Motor neuron (in vitro differentiated cells): Measurements from ENCODE around the gene AMACR. TPM values are rescaled to one million over a fixed set of nuclear protein-coding genes. Genes with fewer than 3 reads are reported as not detected.
"Not testable (repeated sequence)": the region's sequence is repeated elsewhere in the genome, so short reads cannot be mapped to it uniquely, and the experiment has no call there.

ENCODE experiments used
- ATAC-seq, 8 experiments: fragments of 200-7000 bp; cut with Tn5 transposase; replicated peaks in 6 of 8; 2 replicates each; pipeline ENCODE4 v1.8.0; 2021; ENCODE audit warnings: mild to moderate bottlenecking in 8 of 8, moderate library complexity in 8 of 8
- H3K27ac ChIP-seq, 2 donors: fragments of 250-450 bp; sonication (Bioruptor Pico); 2 replicates each; pipeline ENCODE4 v1.9.0; 2021; ENCODE audit warnings: antibody characterized with exemption in 2 of 2, mild to moderate bottlenecking in 2 of 2, moderate library complexity in 1 of 2
- H3K4me1 ChIP-seq, 2 donors: fragments of 250-450 bp; sonication (Bioruptor Pico); replicated peaks in 1 of 2; 2 replicates each; pipeline ENCODE4 v1.6.1; 2021; ENCODE audit warnings: antibody characterized with exemption in 2 of 2, mild to moderate bottlenecking in 2 of 2, moderate library complexity in 1 of 2
- H3K4me3 ChIP-seq, 5 donors: fragments of 250-450 bp; sonication (Bioruptor Pico); 2 replicates each; pipeline ENCODE4 v1.9.0; 2021; ENCODE audit warnings: antibody characterized with exemption in 5 of 5, mild to moderate bottlenecking in 5 of 5, moderate library complexity in 4 of 5
- WGBS, 10 experiments: fragments of 450-650 bp; shearing (Covaris generic); methylation state at CpG; one replicate each; pipeline ENCODE4 v1.0.0; 2022; 5-methylcytosine and 5-hydroxymethylcytosine counted together
- in situ Hi-C, 9 experiments: fragments of 400-800 bp; cut with MboI; loops; one replicate each; pipeline ENCODE4 v1.15.0; 2021; ENCODE audit warnings: low sequenced_read_pairs in 9 of 9, low pct_unique_long_range_greater_than_20kb in 2 of 9; ENCODE audit not compliant: unreplicated experiment in 9 of 9
- total RNA-seq, 8 experiments: library from RNA; unstranded; fragments of 300-600 nt; gene quantifications; 2 replicates each; pipeline versions ENCODE4 v1.2.3 to v1.2.4, GENCODE V29; 2022

AMACR gene
- total RNA-seq, 8 experiments from 2014 or later: 4.2 to 17.7 (median 8.7) TPM

GRCh38 chr5:33973271-33973670 lies 34.6 kb downstream of the AMACR start:
- no peak for ATAC-seq
- Histone ChIP-seq H3K4me1 (peaks cover 3 to 4% of the 10 kb centered on the region in 2 donors), H3K27ac (no peak overlapping the region), H3K4me3 (no peak overlapping the region)
- WGBS, 10 experiments: 42 to 100% (median 59%) methylated on average over 1 to 2 of the region's 2 CpGs; no CpG with 5 or more reads in 2 of the 10 experiments
- in situ Hi-C loops: loop anchor here in 1 of 9 experiments (25.0 kb wide), 1 partner anchor 536 kb away; the partner anchor contains the start of gene TARS1

DNA sequence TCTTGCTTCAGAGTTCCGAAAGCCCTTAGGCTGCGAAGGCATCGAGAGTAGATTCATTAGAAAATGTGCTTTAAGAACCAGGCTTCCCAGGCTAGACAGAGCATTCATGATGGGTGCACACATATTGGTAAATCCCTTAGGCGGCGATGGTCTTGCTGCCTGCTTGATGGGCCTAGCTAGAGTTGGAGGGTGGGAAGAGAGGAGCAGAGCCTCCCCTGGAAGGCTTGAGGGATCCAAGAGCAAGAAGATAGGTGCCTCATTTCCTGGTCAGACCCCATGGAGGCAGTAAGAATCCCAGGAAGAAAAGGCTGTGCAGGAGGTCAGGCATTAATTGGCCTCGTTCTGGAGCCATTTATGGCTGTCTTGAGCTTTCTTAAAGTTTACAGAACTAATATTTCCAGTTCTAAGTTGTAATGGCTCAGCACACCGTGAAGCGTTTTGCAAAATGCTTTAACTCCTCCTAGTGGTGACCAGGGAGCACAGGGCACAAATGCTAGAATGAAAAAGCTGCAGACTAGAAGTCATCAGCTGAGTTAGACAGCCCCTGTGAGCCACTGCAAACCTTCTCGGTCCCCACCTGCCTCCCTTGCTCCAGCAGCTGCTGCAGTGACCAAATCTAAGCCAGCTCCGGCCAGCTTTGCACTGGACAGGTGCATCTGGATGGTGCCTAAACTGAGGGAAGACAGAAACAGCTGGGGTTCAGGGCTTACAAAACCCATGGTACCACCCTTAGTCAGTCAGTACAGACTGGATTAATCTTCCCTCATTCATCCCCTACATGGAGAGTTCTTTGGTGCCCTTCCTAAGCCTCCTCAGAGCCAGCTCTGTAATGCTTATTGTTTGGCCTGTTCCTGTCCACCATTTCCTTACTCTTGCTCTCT lies 38.0 kb downstream of the AMACR start:
- WGBS, 10 experiments: 35 to 89% (median 65%) methylated on average over 2 to 8 of the region's 10 CpGs; no CpG with 5 or more reads in 1 of the 10 experiments
- ATAC-seq: peak in 5 of 8 experiments; percentile 43 to 94 (median 93)
- Histone ChIP-seq H3K4me1 (peaks cover 0 to 4% of the 10 kb centered on the region in 2 donors), H3K4me3 (no peak overlapping the region), H3K27ac (no peak overlapping the region)
- in situ Hi-C loops: loop anchor here in 1 of 9 experiments (25.0 kb wide), 1 partner anchor 533 kb away; the partner anchor contains the start of gene TARS1

DNA sequence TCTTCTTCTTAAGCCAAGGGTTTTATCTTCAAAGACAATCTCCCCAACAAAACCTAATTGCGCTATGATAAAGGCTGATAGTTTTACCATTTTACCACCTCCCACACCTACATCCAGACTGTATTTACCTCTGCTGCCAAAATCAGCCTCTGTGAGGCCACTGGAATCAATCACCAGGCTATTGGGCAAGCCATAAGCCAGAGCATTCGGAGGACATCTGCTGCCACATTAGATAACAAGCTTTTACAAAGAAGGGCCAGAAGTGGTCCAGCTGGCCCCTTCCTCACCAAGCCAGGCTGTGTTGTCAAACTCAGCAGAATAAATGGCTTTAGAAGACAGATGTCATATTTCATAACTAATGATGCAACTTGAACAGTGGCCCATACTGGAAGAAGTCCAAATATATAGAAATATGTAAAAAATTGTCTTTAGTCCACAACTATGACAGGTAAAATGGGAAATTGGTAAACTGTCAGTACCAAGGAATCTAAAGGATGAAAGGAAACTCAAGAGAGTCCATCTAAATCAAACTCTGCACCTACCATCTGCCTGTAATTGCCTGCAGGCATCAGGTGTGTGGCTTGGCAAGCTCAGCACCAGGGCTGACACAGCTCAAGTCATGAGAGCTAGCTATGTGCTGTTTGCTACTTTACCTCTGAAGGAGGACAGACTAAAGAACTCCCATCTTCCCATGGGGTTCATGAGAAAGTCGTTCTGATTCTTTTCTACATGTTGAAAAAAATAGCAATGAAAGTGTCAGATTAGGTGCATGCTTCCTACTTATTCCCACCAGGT lies 39.4 kb downstream of the AMACR start:
- Histone ChIP-seq H3K27ac (no peak overlapping the region), H3K4me3 (no peak overlapping the region), H3K4me1 (peaks cover 0 to 4% of the 10 kb centered on the region in 2 donors)
- 0 to 100% (median 81%) methylated on average over 1 to 3 of the region's 3 CpGs; no CpG with 5 or more reads in 2 of the 10 experiments for WGBS, 10 experiments
- in situ Hi-C loops: loop anchor here in 1 of 9 experiments (25.0 kb wide), 1 partner anchor 531 kb away; the partner anchor contains the start of gene TARS1
- no peak for ATAC-seq

DNA sequence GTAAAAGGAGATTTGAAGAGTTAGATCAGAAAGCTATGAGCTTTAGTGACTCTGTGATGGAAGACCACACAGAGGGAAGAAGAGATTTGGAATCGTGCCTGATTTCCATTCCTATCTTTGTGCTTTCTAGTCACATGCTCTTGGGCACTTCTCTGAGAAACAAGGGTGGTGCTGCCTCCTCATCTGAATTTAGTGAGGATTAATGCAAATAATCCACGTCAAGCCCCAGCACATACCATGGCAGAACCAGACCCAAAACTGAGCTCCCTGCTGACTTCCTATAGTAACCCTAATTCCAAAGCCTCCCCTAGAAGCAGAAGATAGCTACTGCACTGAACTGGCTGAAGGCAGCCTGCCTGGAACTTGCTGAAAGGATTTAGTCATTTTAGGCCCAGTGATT lies 41.0 kb downstream of the AMACR start:
- peak in 3 of 8 experiments; percentile 47 to 53 (median 53) for ATAC-seq
- 24 to 92% (median 50%) methylated on average over 1 to 2 of the region's 2 CpGs; no CpG with 5 or more reads in 3 of the 10 experiments for WGBS, 10 experiments
- H3K4me3 ChIP-seq: no peak overlapping the region
- H3K4me1 ChIP-seq: peaks cover 0 to 4% of the 10 kb centered on the region in 2 donors
- H3K27ac ChIP-seq: no peak overlapping the region
- in situ Hi-C loops: loop anchor here in 1 of 9 experiments (25.0 kb wide), 1 partner anchor 530 kb away; the partner anchor contains the start of gene TARS1

DNA sequence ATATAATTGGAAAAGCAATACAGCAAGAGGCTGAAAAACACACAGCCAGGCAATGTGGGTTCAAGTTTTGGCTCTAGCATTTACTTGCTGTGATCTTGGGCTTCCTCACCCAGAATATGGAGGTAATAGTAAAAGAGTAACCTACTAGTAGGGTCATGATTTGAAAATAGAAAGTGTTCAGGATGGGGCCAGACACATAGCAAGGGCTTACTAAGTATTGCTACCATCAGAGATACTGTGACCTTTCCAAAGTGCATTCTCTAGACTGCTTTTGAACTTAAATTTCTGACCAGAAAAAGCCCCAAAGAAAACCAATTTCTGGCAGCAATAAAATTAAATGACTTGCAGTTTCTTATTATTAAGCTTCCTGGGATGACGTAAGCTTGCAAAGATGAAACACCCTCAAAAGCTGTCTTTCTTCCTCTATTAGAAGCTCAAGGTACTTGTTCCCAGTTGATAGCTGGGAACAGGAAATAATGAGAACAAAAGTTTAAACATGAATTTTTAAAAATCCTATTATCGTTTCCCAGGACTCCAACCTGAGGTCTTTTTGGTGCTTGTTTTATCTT lies 43.6 kb downstream of the AMACR start:
- ATAC-seq: no peak
- peaks cover 0 to 4% of the 10 kb centered on the region in 2 donors for H3K4me1 ChIP-seq
- no peak overlapping the region for H3K27ac ChIP-seq
- in situ Hi-C loops: loop anchor here in 1 of 9 experiments (25.0 kb wide), 1 partner anchor 527 kb away; the partner anchor contains the start of gene TARS1
- H3K4me3 ChIP-seq: no peak overlapping the region
- WGBS, 10 experiments: 76 to 100% (median 94%) methylated on average over 1 to 2 of the region's 2 CpGs; no CpG with 5 or more reads in 1 of the 10 experiments

DNA sequence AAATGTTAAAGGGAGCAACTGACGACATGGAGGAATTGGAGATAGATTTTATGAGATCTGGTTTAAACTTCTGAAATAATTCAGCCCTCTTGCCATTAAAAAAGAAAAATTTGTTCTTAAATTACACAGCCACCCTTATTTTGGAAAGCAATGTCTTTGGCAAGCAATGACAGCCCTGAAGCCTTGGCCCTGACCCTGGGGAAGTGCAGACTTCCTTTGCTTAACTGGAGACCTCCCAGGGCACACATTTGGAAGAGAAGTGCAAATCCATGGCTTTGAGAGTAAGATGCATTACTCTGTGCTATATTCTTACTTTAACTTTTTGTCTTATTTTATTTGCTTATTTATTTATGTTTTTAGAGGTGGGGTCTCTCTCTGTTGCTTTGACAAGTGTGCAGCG lies 49.7 kb downstream of the AMACR start:
- no peak overlapping the region for H3K27ac ChIP-seq
- ATAC-seq: peak in 1 of 8 experiments; percentile 16
- H3K4me3 ChIP-seq: no peak overlapping the region
- WGBS, 10 experiments: 0 to 50% (median 34%) methylated on average over 1 to 2 of the region's 2 CpGs
- in situ Hi-C loops: loop anchor here in 1 of 9 experiments (25.0 kb wide), 1 partner anchor 521 kb away; the partner anchor contains the start of gene TARS1
- no peaks in the 10 kb centered on the region for H3K4me1 ChIP-seq

DNA sequence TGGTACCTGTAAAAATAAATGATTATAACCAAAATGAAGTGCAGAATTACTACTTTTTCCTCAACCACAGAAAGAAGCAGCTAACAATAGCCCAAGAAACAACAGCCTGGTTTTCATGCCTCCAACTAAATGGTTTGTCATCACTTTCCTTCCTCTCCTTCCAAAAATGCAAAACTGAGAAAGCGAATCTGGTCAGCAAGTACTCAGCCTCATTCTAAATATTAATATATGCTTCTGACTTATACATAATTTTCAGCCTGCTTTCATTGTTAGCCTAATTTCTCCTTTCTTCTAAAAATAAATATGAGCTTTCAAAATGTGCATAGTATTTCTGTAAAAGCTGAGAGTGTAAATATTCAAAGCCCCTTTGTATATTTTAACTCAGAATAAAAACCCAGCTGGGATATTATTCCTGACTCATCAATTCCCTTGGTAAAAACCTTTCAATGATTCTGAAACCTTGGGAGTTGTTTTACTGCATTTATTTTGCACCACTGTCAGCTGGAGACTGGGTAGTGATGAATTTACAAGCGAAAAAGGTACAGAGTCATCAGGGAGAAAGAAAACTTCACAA lies 50.2 kb downstream of the AMACR start:
- ATAC-seq: peak in 4 of 8 experiments; percentile 40 to 89 (median 86)
- Histone ChIP-seq H3K27ac (no peak overlapping the region), H3K4me3 (no peak overlapping the region), H3K4me1 (no peaks in the 10 kb centered on the region)
- in situ Hi-C loops: loop anchor here in 1 of 9 experiments (25.0 kb wide), 1 partner anchor 520 kb away; the partner anchor contains the start of gene TARS1
- WGBS, 10 experiments: 0 to 71% (median 21%) methylated on average over 1 to 2 of the region's 2 CpGs

DNA sequence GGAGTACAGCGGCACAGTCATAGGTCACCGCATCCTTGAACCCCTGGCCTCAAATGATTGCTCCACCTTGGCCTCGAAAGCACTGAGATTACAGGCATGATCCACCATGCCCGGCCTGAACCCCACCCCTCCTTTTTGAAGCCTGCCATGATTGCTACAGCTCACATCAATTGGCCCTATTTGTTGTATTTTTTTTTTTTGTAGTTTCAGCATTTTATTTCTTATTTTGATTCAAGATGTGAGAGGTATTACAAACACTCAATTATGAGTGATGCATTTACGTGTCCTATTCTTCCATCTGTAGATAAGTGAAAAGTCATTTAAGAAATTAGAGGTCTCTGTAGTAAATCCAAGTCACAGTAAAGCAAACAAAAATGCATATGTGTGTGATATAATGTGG lies 55.7 kb downstream of the AMACR start:
- in situ Hi-C loops: loop anchor here in 1 of 9 experiments (25.0 kb wide), 1 partner anchor 515 kb away; the partner anchor contains the start of gene TARS1
- ATAC-seq, H3K27ac ChIP-seq, H3K4me1 ChIP-seq, H3K4me3 ChIP-seq: not testable (repeated sequence)
- WGBS, 10 experiments: 48 to 100% (median 80%) methylated on average over 1 to 5 of the region's 5 CpGs; no CpG with 5 or more reads in 3 of the 10 experiments

DNA sequence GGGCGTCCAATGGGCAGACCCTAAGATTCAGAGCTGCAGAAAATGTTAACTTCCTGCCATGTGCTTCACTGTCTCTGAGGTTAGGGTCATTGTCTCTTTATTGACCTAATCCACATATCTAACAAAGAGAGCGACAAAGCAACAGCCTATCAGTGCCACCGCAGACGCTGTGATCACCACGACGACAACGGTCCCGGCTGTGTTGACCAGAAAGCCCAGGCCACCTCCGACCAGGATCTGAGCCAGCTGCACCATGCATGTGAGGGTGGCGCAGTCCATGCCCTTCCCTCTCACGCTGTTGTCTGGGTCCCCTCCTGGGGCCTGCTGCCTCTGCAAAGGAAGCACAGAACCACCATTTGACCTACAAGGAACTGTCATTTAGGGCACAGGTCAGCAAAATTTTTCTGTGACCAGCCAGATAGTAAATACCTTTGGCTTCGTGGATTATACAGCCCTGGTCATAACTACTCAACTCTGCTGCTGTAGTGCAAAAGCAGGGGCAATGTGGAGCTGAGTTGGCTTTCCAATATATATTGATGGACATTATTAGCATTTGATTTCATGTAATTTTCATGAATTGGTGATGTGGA lies 63.2 kb downstream of the AMACR start:
- 0 to 100% (median 64%) methylated on average over 1 to 5 of the region's 12 CpGs; no CpG with 5 or more reads in 2 of the 10 experiments for WGBS, 10 experiments
- Histone ChIP-seq H3K4me3 (no peak overlapping the region), H3K27ac (no peak overlapping the region), H3K4me1 (no peaks in the 10 kb centered on the region)
- in situ Hi-C loops: loop anchor here in 5 of 9 experiments (25.0 kb wide), 3 partner anchors 457 to 507 kb away; partner anchors contain the start of gene TARS1 (in 2 of the 5)
- peak in 2 of 8 experiments; percentile 44 to 91 for ATAC-seq

DNA sequence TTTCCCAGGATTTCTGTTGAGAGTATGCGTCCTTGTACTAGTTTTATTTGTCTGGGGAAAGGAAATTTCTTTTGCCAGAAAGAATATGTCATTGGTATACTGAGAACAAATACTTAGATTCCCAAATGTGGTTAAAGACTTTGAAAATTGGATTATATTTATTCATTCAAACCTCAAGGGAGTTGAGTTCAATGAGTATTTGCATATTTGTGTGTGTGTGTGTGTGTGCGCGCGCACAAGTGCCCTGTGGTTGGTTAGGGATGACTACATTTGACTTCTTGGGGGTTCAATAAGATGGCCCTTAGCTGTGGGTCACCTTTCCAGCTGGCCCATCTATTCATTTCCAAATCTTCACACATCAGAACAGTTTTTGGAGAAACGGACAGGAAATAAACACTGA lies 66.8 kb downstream of the AMACR start:
- Histone ChIP-seq H3K27ac (no peak overlapping the region), H3K4me3 (no peak overlapping the region), H3K4me1 (no peaks in the 10 kb centered on the region)
- in situ Hi-C loops: loop anchor here in 5 of 9 experiments (25.0 kb wide), 3 partner anchors 454 to 504 kb away; partner anchors contain the start of gene TARS1 (in 2 of the 5)
- 49 to 94% (median 79%) methylated on average over 1 to 5 of the region's 5 CpGs; no CpG with 5 or more reads in 3 of the 10 experiments for WGBS, 10 experiments
- ATAC-seq: no peak

- ATAC-seq: no peak
- in situ Hi-C loops: loop anchor here in 5 of 9 experiments (25.0 kb wide), 3 partner anchors 452 to 502 kb away; partner anchors contain the start of gene TARS1 (in 2 of the 5)
- no peak overlapping the region for H3K27ac ChIP-seq
- H3K4me3 ChIP-seq: no peak overlapping the region
- WGBS, 10 experiments: 35 to 85% (median 75%) methylated on average over 2 to 8 of the region's 8 CpGs; no CpG with 5 or more reads in 1 of the 10 experiments
- H3K4me1 ChIP-seq: no peaks in the 10 kb centered on the region
Measured at GRCh38 chr5:33939556-33940262, 68.1 kb downstream of the AMACR start.
